Right lobe of liver (tissue), 4 donors: ENCODE results near the gene SEC11A.

Experiments
- CTCF ChIP-seq, 4 donors: fragments of 200-600 bp in 3 of 4; fragments of 450-650 bp in 1 of 4; IDR thresholded peaks; one replicate each; pipeline versions ENCODE4 v1.5.1 to v1.8.0; 2016 to 2022; ENCODE audit warnings: antibody characterized with exemption in 4 of 4, mild to moderate bottlenecking in 2 of 4
- POLR2A ChIP-seq: fragments of 450-650 bp; IDR thresholded peaks from one replicate; pipeline ENCODE4 v1.6.1; 2017; ENCODE audit warnings: antibody characterized with exemption, mild to moderate bottlenecking
- donor health status: DM: no; HTN: no; CAD: no.
- donor health status: DM: no; HTN: no; CAD: no.
- donor health status: DM: no; HTN: yes; CAD: no.

DNA sequence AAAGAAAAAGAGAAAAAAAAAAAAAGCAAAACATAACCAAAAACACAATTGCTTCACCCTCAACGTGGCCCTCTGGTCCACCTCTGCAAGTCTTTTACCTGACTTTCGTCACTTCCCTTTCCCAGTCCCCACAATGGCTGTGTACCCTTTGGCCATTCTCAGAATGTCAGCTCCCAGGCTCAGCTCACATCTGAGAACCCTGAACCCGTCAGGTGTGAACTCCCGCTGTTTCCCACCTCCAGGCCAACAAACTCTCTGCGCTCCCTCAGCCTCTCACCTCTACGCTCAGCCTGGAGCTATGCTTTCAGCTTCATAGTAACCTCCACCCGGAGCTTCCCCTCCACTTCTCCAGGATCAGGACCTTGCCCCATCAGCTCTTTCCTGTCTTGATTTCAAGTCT, 91.6 kb downstream of the SEC11A start:
- TF ChIP-seq CTCF (IDR thresholded peaks at IDR 0.05) (no peak), POLR2A (no peak)
